ENCODE measurements around the gene SDR42E2.

DNA sequence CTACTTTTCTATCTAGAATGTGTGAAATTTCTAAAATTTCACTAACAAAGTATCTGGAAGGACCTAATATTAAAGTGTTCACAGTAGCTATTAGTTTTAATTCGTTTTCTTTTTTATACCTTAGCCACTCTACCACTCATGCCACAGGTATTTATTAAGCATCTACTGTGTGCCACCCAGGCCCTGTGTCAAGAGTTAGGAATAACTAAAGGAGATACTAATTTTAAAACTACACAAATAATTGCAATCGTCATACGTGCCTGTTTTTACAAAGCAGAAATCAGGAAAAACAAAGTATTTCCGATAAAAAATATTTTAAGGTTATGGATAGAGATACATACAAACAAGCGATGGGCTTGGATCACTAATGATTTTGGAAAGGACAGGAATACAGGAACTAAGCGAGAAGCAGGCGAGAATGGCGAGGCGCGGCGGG, 43.3 kb downstream of the SDR42E2 start:
- TF ChIP-seq, protein P1, sequence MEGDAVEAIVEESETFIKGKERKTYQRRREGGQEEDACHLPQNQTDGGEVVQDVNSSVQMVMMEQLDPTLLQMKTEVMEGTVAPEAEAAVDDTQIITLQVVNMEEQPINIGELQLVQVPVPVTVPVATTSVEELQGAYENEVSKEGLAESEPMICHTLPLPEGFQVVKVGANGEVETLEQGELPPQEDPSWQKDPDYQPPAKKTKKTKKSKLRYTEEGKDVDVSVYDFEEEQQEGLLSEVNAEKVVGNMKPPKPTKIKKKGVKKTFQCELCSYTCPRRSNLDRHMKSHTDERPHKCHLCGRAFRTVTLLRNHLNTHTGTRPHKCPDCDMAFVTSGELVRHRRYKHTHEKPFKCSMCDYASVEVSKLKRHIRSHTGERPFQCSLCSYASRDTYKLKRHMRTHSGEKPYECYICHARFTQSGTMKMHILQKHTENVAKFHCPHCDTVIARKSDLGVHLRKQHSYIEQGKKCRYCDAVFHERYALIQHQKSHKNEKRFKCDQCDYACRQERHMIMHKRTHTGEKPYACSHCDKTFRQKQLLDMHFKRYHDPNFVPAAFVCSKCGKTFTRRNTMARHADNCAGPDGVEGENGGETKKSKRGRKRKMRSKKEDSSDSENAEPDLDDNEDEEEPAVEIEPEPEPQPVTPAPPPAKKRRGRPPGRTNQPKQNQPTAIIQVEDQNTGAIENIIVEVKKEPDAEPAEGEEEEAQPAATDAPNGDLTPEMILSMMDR (conservative IDR thresholded peaks at IDR 0.05): no peak
- no peak for TF ChIP-seq ZFX (IDR thresholded peaks at IDR 0.05)

Measured in C4-2B (cell line).